Naive thymus-derived CD8-positive, alpha-beta T cell (primary cell): ENCODE results near the gene BTBD2. TPM values are rescaled to one million over a fixed set of nuclear protein-coding genes. Genes with fewer than 3 reads are reported as not detected.
"Not testable (repeated sequence)": the region's sequence is repeated elsewhere in the genome, so short reads cannot be mapped to it uniquely, and the experiment has no call there.

Source experiments
- ATAC-seq, 2 donors: fragments of 150-1000 bp; cut with Tn5 transposase in 1 of 2; sonication (Bioruptor Pico), chemical (Tn5 transposase) in 1 of 2; 1 replicate in 1 of 2; 2 replicates in 1 of 2; pipeline ENCODE4 v1.10.0; 2021; ENCODE audit warnings: mild to moderate bottlenecking in 2 of 2, moderate library complexity in 2 of 2
- POLR2A ChIA-PET: fragments of 350-600 bp; sonication (Branson Sonifier 250); formaldehyde crosslinking; loops from one replicate; lab custom pipeline; 2021; ENCODE audit warnings: antibody characterized with exemption; lab: Charles Lee
- DNase-seq, 10 donors: peaks; one replicate each; pipeline versions ENCODE4 v3.0.0 to v3.0.0-alpha.2; 2020 to 2022
- H3K27ac Mint-ChIP-seq, 10 donors: one replicate each; pipeline ENCODE4 v1.8.0; 2020 to 2022; ENCODE audit warnings: mild to moderate bottlenecking in 10 of 10, mixed read lengths in 10 of 10, moderate library complexity in 4 of 10, inconsistent platforms in 1 of 10
- H3K27me3 Mint-ChIP-seq, 5 donors: one replicate each; pipeline ENCODE4 v1.8.0; 2021 to 2022; ENCODE audit warnings: mixed read lengths in 5 of 5
- H3K36me3 Mint-ChIP-seq, 3 donors: one replicate each; pipeline ENCODE4 v1.8.0; 2020 to 2022; ENCODE audit warnings: mixed read lengths in 3 of 3, mild to moderate bottlenecking in 2 of 3, inconsistent platforms in 1 of 3
- H3K4me1 Mint-ChIP-seq, 4 donors: one replicate each; pipeline ENCODE4 v1.8.0; 2021 to 2022; ENCODE audit warnings: mixed read lengths in 4 of 4
- H3K4me3 Mint-ChIP-seq, 10 donors: one replicate each; pipeline ENCODE4 v1.8.0; 2020 to 2022; ENCODE audit warnings: mild to moderate bottlenecking in 10 of 10, mixed read lengths in 10 of 10, moderate library complexity in 6 of 10, inconsistent platforms in 1 of 10
- H3K9me3 Mint-ChIP-seq, 9 donors: one replicate each; pipeline ENCODE4 v1.8.0; 2020 to 2022; ENCODE audit warnings: mixed read lengths in 9 of 9, mild to moderate bottlenecking in 3 of 9, inconsistent platforms in 1 of 9, moderate library complexity in 1 of 9
- polyA plus RNA-seq, 3 donors: library from polyadenylated mRNA; unstranded; fragments of 300-500 nt; fragmentation: Illumina TruSeq; gene quantifications; one replicate each; pipeline ENCODE4 v1.2.3, GENCODE V29; 2021
- total RNA-seq, 8 experiments: library from RNA in 2 of 8; stranded (reverse) in 2 of 8; gene quantifications; one replicate each; pipeline ENCODE4 v1.2.3 and lab custom pipeline; 2021 to 2026

BTBD2 gene
- total and polyA plus RNA-seq, 5 experiments from 2014 or later: 3.2 to 64.1 (median 7.3) TPM

- ATAC-seq: no peak
- peak overlapping the region in 1 of 10 donors; percentile 34 for H3K27ac Mint-ChIP-seq
- no peak overlapping the region for H3K4me3 Mint-ChIP-seq
- H3K27me3 Mint-ChIP-seq: no peaks in the 10 kb centered on the region
- H3K36me3 Mint-ChIP-seq: peaks cover 0 to 19% (median 0%) of the 10 kb centered on the region in 3 donors
- POLR2A ChIA-PET: interaction anchor here (0.7 to 13.2 kb wide), 4 partner anchors 10 to 57 kb away, joined by 4 to 255 read pairs (median 12); partner anchors contain the start of gene MKNK2
- peaks cover 18 to 40% (median 32%) of the 10 kb centered on the region in 4 donors for H3K4me1 Mint-ChIP-seq
- no peaks in the 10 kb centered on the region for H3K9me3 Mint-ChIP-seq
- no peak for DNase-seq
Observed at GRCh38 chr19:2035590-2035991, 20.1 kb upstream of the BTBD2 start.

- ATAC-seq (peak; percentile 49 to 68), DNase-seq (peak; percentile 46 to 79 (median 65))
- H3K36me3 Mint-ChIP-seq: peaks cover 0 to 17% (median 0%) of the 10 kb centered on the region in 3 donors
- POLR2A ChIA-PET: interaction anchor here (0.6 to 13.2 kb wide), 5 partner anchors 9 to 92 kb away, joined by 3 to 255 read pairs (median 6); partner anchors contain the start of gene MKNK2
- H3K27ac Mint-ChIP-seq: peak overlapping the region in 8 of 10 donors; percentile 16 to 79 (median 61)
- no peaks in the 10 kb centered on the region for H3K27me3 Mint-ChIP-seq
- H3K4me3 Mint-ChIP-seq: peak overlapping the region in 6 of 10 donors; percentile 39 to 64 (median 50)
- peaks cover 18 to 40% (median 30%) of the 10 kb centered on the region in 4 donors for H3K4me1 Mint-ChIP-seq
- H3K9me3 Mint-ChIP-seq: no peaks in the 10 kb centered on the region
Observed at GRCh38 chr19:2034729-2035589, 19.4 kb upstream of the BTBD2 start.

GRCh38 chr19:2034253-2034652 lies 18.7 kb upstream of the BTBD2 start:
- POLR2A ChIA-PET: interaction anchor here (0.6 to 13.2 kb wide), 6 partner anchors 9 to 91 kb away, joined by 3 to 255 read pairs (median 5); partner anchors contain the start of gene MKNK2
- H3K27me3 Mint-ChIP-seq, ATAC-seq, H3K4me3 Mint-ChIP-seq, DNase-seq, H3K9me3 Mint-ChIP-seq: not testable (repeated sequence)
- H3K36me3 Mint-ChIP-seq: peaks cover 0 to 13% (median 0%) of the 10 kb centered on the region in 3 donors
- peak overlapping the region in 2 of 10 donors; percentile 56 to 67 for H3K27ac Mint-ChIP-seq
- H3K4me1 Mint-ChIP-seq: peaks cover 18 to 36% (median 29%) of the 10 kb centered on the region in 4 donors

GRCh38 chr19:2033825-2034159 lies 18.3 kb upstream of the BTBD2 start:
- H3K4me1 Mint-ChIP-seq: peaks cover 18 to 34% (median 29%) of the 10 kb centered on the region in 4 donors
- POLR2A ChIA-PET: interaction anchor here (0.5 to 13.2 kb wide), 5 partner anchors 8 to 123 kb away, joined by 3 to 255 read pairs (median 21); partner anchors contain the start of gene MKNK2

GRCh38 chr19:2033115-2033824 lies 17.8 kb upstream of the BTBD2 start:
- peak overlapping the region in 3 of 10 donors; percentile 37 to 95 (median 49) for H3K27ac Mint-ChIP-seq
- H3K4me1 Mint-ChIP-seq: peaks cover 18 to 34% (median 30%) of the 10 kb centered on the region in 4 donors
- H3K27me3 Mint-ChIP-seq: no peaks in the 10 kb centered on the region
- POLR2A ChIA-PET: interaction anchor here (0.5 to 13.2 kb wide), 8 partner anchors 9 to 122 kb away, joined by 3 to 255 read pairs (median 6); partner anchors contain the start of gene MKNK2
- H3K36me3 Mint-ChIP-seq: peaks cover 0 to 3% (median 0%) of the 10 kb centered on the region in 3 donors
- DNase-seq (no peak), ATAC-seq (no peak)
- H3K4me3 Mint-ChIP-seq: peak overlapping the region in 5 of 10 donors; percentile 18 to 73 (median 42)
- H3K9me3 Mint-ChIP-seq: no peaks in the 10 kb centered on the region

More at GRCh38 chr19:2033825-2034159, 18.3 kb upstream of the BTBD2 start:
- H3K27ac Mint-ChIP-seq: peak overlapping the region in 2 of 10 donors; percentile 67 to 95
- H3K9me3 Mint-ChIP-seq: no peaks in the 10 kb centered on the region
- peaks cover 0 to 8% (median 0%) of the 10 kb centered on the region in 3 donors for H3K36me3 Mint-ChIP-seq
- H3K27me3 Mint-ChIP-seq: no peaks in the 10 kb centered on the region
- no peak overlapping the region for H3K4me3 Mint-ChIP-seq
- ATAC-seq: no peak
- DNase-seq: no peak

GRCh38 chr19:2032296-2032941 lies 16.9 kb upstream of the BTBD2 start:
- H3K4me1 Mint-ChIP-seq: peaks cover 16 to 33% (median 28%) of the 10 kb centered on the region in 4 donors
- H3K27me3 Mint-ChIP-seq: no peaks in the 10 kb centered on the region
- POLR2A ChIA-PET: interaction anchor here (0.6 to 13.2 kb wide), 10 partner anchors 10 to 91 kb away, joined by 3 to 255 read pairs (median 4); partner anchors contain the start of gene MKNK2
- no peaks in the 10 kb centered on the region for H3K9me3 Mint-ChIP-seq
- ATAC-seq (peak; percentile 39 to 46), DNase-seq (peak in 1 of 10 donors; percentile 50)
- peak overlapping the region; percentile 55 to 90 (median 76) for H3K4me3 Mint-ChIP-seq
- H3K36me3 Mint-ChIP-seq: no peaks in the 10 kb centered on the region
- H3K27ac Mint-ChIP-seq: peak overlapping the region; percentile 80 to 95 (median 86)

- no peak overlapping the region for H3K4me3 Mint-ChIP-seq
- no peaks in the 10 kb centered on the region for H3K36me3 Mint-ChIP-seq
- DNase-seq (no peak), ATAC-seq (no peak)
- peaks cover 5 to 13% (median 9%) of the 10 kb centered on the region in 4 donors for H3K4me1 Mint-ChIP-seq
- POLR2A ChIA-PET: interaction anchor here (0.6 kb wide), 1 partner anchor 43 kb away, joined by 4 read pairs; no protein-coding TSS in a partner anchor
- peaks cover 0 to 2% (median 0%) of the 10 kb centered on the region in 9 donors for H3K9me3 Mint-ChIP-seq
- no peaks in the 10 kb centered on the region for H3K27me3 Mint-ChIP-seq
- peak overlapping the region in 1 of 10 donors; percentile 13 for H3K27ac Mint-ChIP-seq
Observed at GRCh38 chr19:2027361-2027760, 11.8 kb upstream of the BTBD2 start.

- Mint-ChIP-seq H3K36me3 (no peaks in the 10 kb centered on the region), H3K27ac (peak overlapping the region in 1 of 10 donors; percentile 52), H3K4me1 (peaks cover 1 to 8% (median 4%) of the 10 kb centered on the region in 4 donors), H3K9me3 (peaks cover 0 to 2% (median 0%) of the 10 kb centered on the region in 9 donors), H3K4me3 (no peak overlapping the region), H3K27me3 (no peaks in the 10 kb centered on the region)
- DNase-seq (no peak), ATAC-seq (no peak)
- POLR2A ChIA-PET: interaction anchor here (0.6 to 0.7 kb wide), 2 partner anchors 15 to 42 kb away, joined by 3 to 4 read pairs; no protein-coding TSS in a partner anchor
Observed at GRCh38 chr19:2026770-2027169, 11.3 kb upstream of the BTBD2 start.

- Mint-ChIP-seq H3K36me3 (no peaks in the 10 kb centered on the region), H3K4me3 (no peak overlapping the region), H3K27me3 (no peaks in the 10 kb centered on the region), H3K27ac (peak overlapping the region in 2 of 10 donors; percentile 61 to 90), H3K9me3 (peaks cover 0 to 2% (median 0%) of the 10 kb centered on the region in 9 donors), H3K4me1 (peaks cover 0 to 8% (median 6%) of the 10 kb centered on the region in 4 donors)
- no peak for ATAC-seq
- POLR2A ChIA-PET: interaction anchor here (0.6 to 1.2 kb wide), 3 partner anchors 29 to 125 kb away, joined by 3 to 5 read pairs (median 3); partner anchors contain the start of gene MKNK2
- DNase-seq: no peak
Observed at GRCh38 chr19:2022289-2022688, 6.8 kb upstream of the BTBD2 start.

- POLR2A ChIA-PET: interaction anchor here (0.6 to 3.1 kb wide), 4 partner anchors 27 to 469 kb away, joined by 3 to 9 read pairs (median 4); partner anchors contain the start of gene MKNK2
- H3K36me3 Mint-ChIP-seq: no peaks in the 10 kb centered on the region
- H3K4me1 Mint-ChIP-seq: peaks cover 0 to 12% (median 7%) of the 10 kb centered on the region in 4 donors
- ATAC-seq: no peak
- no peaks in the 10 kb centered on the region for H3K27me3 Mint-ChIP-seq
- no peak for DNase-seq
- H3K4me3 Mint-ChIP-seq: no peak overlapping the region
- H3K9me3 Mint-ChIP-seq: peaks cover 0 to 2% (median 0%) of the 10 kb centered on the region in 9 donors
- H3K27ac Mint-ChIP-seq: peak overlapping the region in 1 of 10 donors; percentile 40
Observed at GRCh38 chr19:2021453-2022140, 6.1 kb upstream of the BTBD2 start.

GRCh38 chr19:2018752-2019151 lies 3.2 kb upstream of the BTBD2 start:
- POLR2A ChIA-PET: interaction anchor here (0.7 to 4.1 kb wide), 11 partner anchors 22 to 152 kb away, joined by 3 to 13 read pairs (median 6); partner anchors contain the start of gene MOB3A
- Mint-ChIP-seq H3K36me3 (no peaks in the 10 kb centered on the region), H3K9me3 (no peaks in the 10 kb centered on the region), H3K27me3 (no peaks in the 10 kb centered on the region), H3K4me3 (no peak overlapping the region), H3K27ac (peak overlapping the region in 1 of 10 donors; percentile 87), H3K4me1 (peaks cover 6 to 15% (median 13%) of the 10 kb centered on the region in 4 donors)
- no peak for ATAC-seq
- no peak for DNase-seq
